ENCODE measurements around the gene LRIG3.
"Not testable (repeated sequence)": the region's sequence is repeated elsewhere in the genome, so short reads cannot be mapped to it uniquely, and the experiment has no call there.

- TF ChIP-seq MED1 (CRISPR knock-in tag; IDR thresholded peaks at IDR 0.05; ENCODE audit: borderline replicate concordance); U2AF2 (optimal IDR thresholded peaks at IDR 0.05; ENCODE audit: low read depth, low read length); SNAPC5 (CRISPR knock-in tag; IDR thresholded peaks at IDR 0.05); CTCF (IDR thresholded peaks at IDR 0.05 in 2 of 3, conservative IDR thresholded peaks at IDR 0.05 in 1 of 3; ENCODE audit: insufficient read depth in 2 of 3, low read depth in 1 of 3, low read length in 3 of 3); POLR2AphosphoS5 (IDR thresholded peaks at IDR 0.05; ENCODE audit: control insufficient read depth, insufficient read depth, low read depth, low read length): not testable (repeated sequence)
These were observed 17.6 kb downstream of the LRIG3 start for GRCh38 chr12:58902726-58903125.

Data from K562 (cell line).